ENCODE measurements around the gene HPS4.

HPS4 gene

DNA sequence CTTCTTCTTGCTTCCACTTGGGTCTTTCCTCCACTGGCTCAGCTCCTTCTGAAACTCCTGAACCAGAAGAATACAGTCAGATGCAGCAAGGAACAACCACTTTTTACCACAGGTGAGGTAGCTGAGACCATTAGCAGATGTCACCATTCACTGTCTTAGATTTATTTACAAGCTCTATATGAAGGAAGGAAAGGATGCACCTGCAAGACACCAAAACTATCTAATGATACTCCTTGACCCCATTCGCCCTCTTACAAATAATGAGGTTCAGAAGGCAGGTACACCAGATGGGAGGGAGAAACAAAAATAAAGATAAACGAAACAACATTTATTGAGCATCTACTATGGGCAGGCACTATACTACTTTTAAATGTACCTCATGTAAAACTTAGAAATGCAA is 18.4 kb upstream of the HPS4 start:
- H3K4me3 ChIP-seq (ENCODE audit: control insufficient read depth, low read depth, low read length): no peak overlapping the region
- DNase-seq (ENCODE audit: low read depth): no peak
- TF ChIP-seq, protein P1, sequence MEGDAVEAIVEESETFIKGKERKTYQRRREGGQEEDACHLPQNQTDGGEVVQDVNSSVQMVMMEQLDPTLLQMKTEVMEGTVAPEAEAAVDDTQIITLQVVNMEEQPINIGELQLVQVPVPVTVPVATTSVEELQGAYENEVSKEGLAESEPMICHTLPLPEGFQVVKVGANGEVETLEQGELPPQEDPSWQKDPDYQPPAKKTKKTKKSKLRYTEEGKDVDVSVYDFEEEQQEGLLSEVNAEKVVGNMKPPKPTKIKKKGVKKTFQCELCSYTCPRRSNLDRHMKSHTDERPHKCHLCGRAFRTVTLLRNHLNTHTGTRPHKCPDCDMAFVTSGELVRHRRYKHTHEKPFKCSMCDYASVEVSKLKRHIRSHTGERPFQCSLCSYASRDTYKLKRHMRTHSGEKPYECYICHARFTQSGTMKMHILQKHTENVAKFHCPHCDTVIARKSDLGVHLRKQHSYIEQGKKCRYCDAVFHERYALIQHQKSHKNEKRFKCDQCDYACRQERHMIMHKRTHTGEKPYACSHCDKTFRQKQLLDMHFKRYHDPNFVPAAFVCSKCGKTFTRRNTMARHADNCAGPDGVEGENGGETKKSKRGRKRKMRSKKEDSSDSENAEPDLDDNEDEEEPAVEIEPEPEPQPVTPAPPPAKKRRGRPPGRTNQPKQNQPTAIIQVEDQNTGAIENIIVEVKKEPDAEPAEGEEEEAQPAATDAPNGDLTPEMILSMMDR (IDR thresholded peaks at IDR 0.05; ENCODE audit: control insufficient read depth, insufficient read depth, low read depth, low read length, missing control alignments): no peak

DNA sequence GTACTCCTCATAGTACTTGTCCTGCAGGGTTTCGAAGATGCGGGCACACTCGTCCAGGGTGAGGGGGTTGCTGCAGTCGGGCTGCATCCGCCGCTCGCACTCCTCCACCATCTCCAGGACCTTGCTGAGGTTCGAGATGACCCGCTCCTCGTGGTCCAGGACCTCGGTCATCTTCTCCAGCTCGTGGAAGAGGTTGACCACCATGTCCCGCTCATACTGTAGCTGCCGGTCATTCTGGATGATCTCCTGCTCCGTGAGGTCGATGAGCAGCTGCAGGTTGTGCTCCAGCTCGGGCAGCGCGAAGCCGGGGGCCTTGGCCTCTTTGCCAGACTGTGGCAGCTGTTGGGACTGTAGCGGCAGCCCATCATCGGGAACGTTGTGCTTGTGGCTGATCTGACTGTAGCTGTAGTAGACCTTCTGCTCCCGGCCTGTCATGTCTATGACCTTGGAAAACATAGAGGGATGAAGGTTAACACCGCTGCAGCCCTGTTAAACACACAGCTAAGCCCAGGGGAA is 15.7 kb upstream of the HPS4 start:
- no peak overlapping the region for H3K4me3 ChIP-seq (ENCODE audit: control insufficient read depth, low read depth, low read length)
- TF ChIP-seq, protein P1 (IDR thresholded peaks at IDR 0.05; ENCODE audit: control insufficient read depth, insufficient read depth, low read depth, low read length, missing control alignments): no peak
- no peak for DNase-seq (ENCODE audit: low read depth)

DNA sequence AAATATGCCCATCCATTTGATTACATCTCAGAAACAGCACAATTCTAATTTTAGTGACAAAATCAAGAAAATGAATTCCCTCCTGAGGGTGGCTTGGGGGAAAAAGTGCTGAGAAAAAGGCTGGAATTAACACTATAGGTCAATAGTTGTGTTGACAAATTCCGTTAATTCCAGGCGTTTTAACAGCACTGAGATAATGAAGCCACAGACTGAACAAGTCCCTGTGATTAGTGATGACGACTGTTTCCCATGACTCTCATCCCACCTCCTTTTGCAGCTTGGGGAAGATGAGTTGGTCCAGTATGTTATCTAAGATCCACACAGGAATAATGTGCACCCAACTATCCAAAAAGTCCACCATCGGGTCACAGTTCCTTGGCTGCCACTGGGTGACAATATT is 12.9 kb upstream of the HPS4 start:
- H3K4me3 ChIP-seq (ENCODE audit: control insufficient read depth, low read depth, low read length): no peak overlapping the region
- TF ChIP-seq, protein P1 (IDR thresholded peaks at IDR 0.05; ENCODE audit: control insufficient read depth, insufficient read depth, low read depth, low read length, missing control alignments): no peak
- DNase-seq (ENCODE audit: low read depth): no peak

DNA sequence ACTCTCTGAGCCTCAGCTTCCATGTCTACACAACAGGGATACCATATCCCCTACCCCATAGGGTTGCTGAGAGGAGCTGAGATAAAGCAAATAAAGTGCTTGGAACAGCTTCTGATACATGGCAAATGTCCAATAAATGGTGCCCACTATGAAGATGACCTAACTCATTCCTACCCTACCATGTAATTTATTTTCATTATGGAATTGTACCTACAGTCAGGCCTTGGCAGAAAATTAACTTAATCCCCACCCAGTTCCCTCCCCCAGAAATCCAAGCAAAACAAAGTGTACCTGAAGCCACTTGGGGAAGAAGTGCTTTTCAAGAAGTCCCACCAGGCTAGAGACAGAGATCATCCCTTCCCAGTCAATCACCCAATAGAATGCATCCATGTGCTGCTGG is 10.9 kb upstream of the HPS4 start:
- H3K4me3 ChIP-seq (ENCODE audit: control insufficient read depth, low read depth, low read length): no peak overlapping the region
- TF ChIP-seq, protein P1 (IDR thresholded peaks at IDR 0.05; ENCODE audit: control insufficient read depth, insufficient read depth, low read depth, low read length, missing control alignments): no peak
- no peak for DNase-seq (ENCODE audit: low read depth)

DNA sequence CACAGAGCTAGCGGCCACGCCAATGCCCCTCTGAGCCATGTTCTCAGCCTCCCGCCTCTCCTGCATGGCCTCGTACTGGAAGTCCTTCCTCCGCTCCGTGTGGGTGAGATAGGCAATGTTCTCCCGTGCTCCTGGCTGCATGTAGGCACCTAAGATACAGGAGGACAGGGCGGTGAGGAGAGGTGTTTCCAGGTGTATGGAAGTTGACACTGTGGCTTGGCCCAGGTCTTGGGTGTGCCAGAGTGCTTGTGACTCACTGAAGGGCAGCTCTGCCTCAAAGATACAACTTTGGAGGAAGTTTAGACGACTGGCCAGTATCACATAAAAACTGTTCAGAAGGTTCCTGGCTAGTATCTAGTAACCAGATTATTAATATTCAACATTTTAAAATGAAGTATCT is 8.6 kb upstream of the HPS4 start:
- no peak overlapping the region for H3K4me3 ChIP-seq (ENCODE audit: control insufficient read depth, low read depth, low read length)
- DNase-seq (ENCODE audit: low read depth): no peak
- TF ChIP-seq, protein P1 (IDR thresholded peaks at IDR 0.05; ENCODE audit: control insufficient read depth, insufficient read depth, low read depth, low read length, missing control alignments): no peak

DNA sequence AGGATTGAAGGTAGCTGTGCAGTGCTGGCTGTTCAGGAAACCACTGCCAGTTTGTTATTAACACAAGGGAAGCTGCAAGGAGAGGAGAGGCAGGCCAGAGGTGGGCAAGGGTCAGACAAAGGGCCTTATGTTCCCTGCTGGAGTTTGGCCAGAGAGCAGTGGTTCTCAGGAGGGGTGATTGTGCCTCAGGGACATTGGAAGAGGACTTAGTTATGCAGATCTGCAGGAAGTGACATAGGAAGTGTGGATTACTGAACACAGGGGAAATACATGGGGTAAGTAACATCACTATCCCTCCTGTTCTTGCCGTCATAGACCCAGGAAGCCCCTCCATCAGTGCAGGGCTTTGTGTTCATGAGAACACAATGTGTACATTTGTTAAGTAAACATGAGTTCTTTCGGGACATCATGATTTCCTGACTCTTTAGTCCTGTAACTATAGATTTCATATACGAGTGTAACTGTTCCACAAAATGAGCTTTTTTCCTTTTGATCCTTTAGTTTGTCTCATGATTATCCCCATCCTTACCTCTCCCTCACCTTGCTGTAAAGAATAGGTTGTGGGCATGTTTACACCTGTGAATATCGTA is 6.0 kb upstream of the HPS4 start:
- TF ChIP-seq, protein P1 (IDR thresholded peaks at IDR 0.05; ENCODE audit: control insufficient read depth, insufficient read depth, low read depth, low read length, missing control alignments): no peak
- DNase-seq (ENCODE audit: low read depth): no peak
- H3K4me3 ChIP-seq (ENCODE audit: control insufficient read depth, low read depth, low read length): no peak overlapping the region
